ENCODE results near the gene PROX1.

PROX1 gene

GRCh38 chr1:213996320-213997037 lies 8.7 kb downstream of the PROX1 start:
- no peak for TF ChIP-seq CTCF (IDR thresholded peaks at IDR 0.05)
- Histone ChIP-seq H3K4me1 (ENCODE audit: control insufficient read depth in 1 of 2, insufficient read depth in 1 of 2, low read depth in 1 of 2, low read length in 1 of 2) (no peaks in the 10 kb centered on the region), H3K4me3 (ENCODE audit: low read depth in 1 of 2, low read length in 1 of 2) (no peak overlapping the region), H3K27me3 (peaks cover 31% of the 10 kb centered on the region), H3K36me3 (no peaks in the 10 kb centered on the region), H3K27ac (no peak overlapping the region), H3K9me3 (no peaks in the 10 kb centered on the region)

DNA sequence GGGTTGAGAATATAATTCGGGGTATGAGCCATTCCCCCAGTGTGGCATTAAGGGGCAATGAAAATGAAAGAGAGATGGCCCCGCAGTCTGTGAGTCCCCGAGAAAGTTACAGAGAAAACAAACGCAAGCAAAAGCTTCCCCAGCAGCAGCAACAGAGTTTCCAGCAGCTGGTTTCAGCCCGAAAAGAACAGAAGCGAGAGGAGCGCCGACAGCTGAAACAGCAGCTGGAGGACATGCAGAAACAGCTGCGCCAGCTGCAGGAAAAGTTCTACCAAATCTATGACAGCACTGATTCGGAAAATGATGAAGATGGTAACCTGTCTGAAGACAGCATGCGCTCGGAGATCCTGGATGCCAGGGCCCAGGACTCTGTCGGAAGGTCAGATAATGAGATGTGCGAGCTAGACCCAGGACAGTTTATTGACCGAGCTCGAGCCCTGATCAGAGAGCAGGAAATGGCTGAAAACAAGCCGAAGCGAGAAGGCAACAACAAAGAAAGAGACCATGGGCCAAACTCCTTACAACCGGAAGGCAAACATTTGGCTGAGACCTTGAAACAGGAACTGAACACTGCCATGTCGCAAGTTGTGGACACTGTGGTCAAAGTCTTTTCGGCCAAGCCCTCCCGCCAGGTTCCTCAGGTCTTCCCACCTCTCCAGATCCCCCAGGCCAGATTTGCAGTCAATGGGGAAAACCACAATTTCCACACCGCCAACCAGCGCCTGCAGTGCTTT lies 9.4 kb downstream of the PROX1 start:
- Histone ChIP-seq H3K9me3 (no peaks in the 10 kb centered on the region), H3K4me1 (ENCODE audit: control insufficient read depth in 1 of 2, insufficient read depth in 1 of 2, low read depth in 1 of 2, low read length in 1 of 2) (no peaks in the 10 kb centered on the region), H3K4me3 (ENCODE audit: low read depth in 1 of 2, low read length in 1 of 2) (no peak overlapping the region), H3K27ac (no peak overlapping the region), H3K36me3 (no peaks in the 10 kb centered on the region), H3K27me3 (peaks cover 24% of the 10 kb centered on the region)
- no peak for TF ChIP-seq CTCF (IDR thresholded peaks at IDR 0.05)

DNA sequence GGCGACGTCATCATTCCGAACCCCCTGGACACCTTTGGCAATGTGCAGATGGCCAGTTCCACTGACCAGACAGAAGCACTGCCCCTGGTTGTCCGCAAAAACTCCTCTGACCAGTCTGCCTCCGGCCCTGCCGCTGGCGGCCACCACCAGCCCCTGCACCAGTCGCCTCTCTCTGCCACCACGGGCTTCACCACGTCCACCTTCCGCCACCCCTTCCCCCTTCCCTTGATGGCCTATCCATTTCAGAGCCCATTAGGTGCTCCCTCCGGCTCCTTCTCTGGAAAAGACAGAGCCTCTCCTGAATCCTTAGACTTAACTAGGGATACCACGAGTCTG lies 10.0 kb downstream of the PROX1 start:
- no peaks in the 10 kb centered on the region for H3K9me3 ChIP-seq
- H3K4me1 ChIP-seq (ENCODE audit: control insufficient read depth in 1 of 2, insufficient read depth in 1 of 2, low read depth in 1 of 2, low read length in 1 of 2), result no peaks in the 10 kb centered on the region
- no peak overlapping the region for H3K27ac ChIP-seq
- peaks cover 18% of the 10 kb centered on the region for H3K27me3 ChIP-seq
- no peak for TF ChIP-seq CTCF (IDR thresholded peaks at IDR 0.05)
- H3K4me3 ChIP-seq (ENCODE audit: low read depth in 1 of 2, low read length in 1 of 2), result no peak overlapping the region
- H3K36me3 ChIP-seq, result no peaks in the 10 kb centered on the region

- no peak for TF ChIP-seq CTCF (IDR thresholded peaks at IDR 0.05)
- Histone ChIP-seq H3K36me3 (no peaks in the 10 kb centered on the region), H3K9me3 (no peaks in the 10 kb centered on the region), H3K27me3 (peaks cover 10% of the 10 kb centered on the region), H3K4me1 (ENCODE audit: control insufficient read depth in 1 of 2, insufficient read depth in 1 of 2, low read depth in 1 of 2, low read length in 1 of 2) (no peaks in the 10 kb centered on the region), H3K4me3 (ENCODE audit: low read depth in 1 of 2, low read length in 1 of 2) (no peak overlapping the region), H3K27ac (no peak overlapping the region)
These were observed 11.0 kb downstream of the PROX1 start for GRCh38 chr1:213998785-213999184.

DNA sequence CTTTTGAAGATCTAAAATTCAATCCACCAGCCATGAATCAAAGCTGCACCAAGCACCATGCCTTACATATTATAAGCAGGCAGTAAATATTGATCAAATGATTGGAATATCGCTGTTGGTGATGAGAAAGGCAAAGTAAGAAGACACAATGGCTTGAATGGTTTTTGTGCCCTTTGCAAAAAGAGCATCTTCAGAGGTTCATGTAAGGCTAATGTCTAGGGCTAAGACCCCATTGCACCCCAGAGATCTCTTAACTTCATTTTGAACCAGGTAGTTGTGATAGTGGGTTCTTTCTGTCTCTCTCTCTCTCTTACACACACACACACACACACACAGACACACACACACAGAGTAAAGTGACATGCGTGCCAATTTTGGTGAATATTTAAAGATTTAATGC lies 12.0 kb downstream of the PROX1 start:
- Histone ChIP-seq H3K4me1 (ENCODE audit: control insufficient read depth in 1 of 2, insufficient read depth in 1 of 2, low read depth in 1 of 2, low read length in 1 of 2) (no peaks in the 10 kb centered on the region), H3K4me3 (ENCODE audit: low read depth in 1 of 2, low read length in 1 of 2) (no peak overlapping the region), H3K27me3 (peaks cover 4% of the 10 kb centered on the region), H3K27ac (no peak overlapping the region), H3K9me3 (no peaks in the 10 kb centered on the region), H3K36me3 (no peaks in the 10 kb centered on the region)
- no peak for TF ChIP-seq CTCF (IDR thresholded peaks at IDR 0.05)
